Stimulated activated CD4-positive, alpha-beta T cell treated with anti-CD3 and anti-CD28 coated beads, Interleukin-4, amount 100 ng/mL, for 24 hours (primary cell): ENCODE data around the gene SAMD13.

ENCODE experiments used
- DNase-seq: peaks from one replicate; pipeline ENCODE4 v3.0.0-alpha.2; 2020

SAMD13 gene

GRCh38 chr1:84374991-84375696 is 73.6 kb downstream of the SAMD13 start:
- no peak for DNase-seq

- DNase-seq = no peak
Observed at GRCh38 chr1:84376000-84376910, 74.7 kb downstream of the SAMD13 start.

GRCh38 chr1:84377480-84378095 is 76.1 kb downstream of the SAMD13 start:
- DNase-seq = no peak

- DNase-seq = no peak
Observed at GRCh38 chr1:84379138-84379916, 77.8 kb downstream of the SAMD13 start.

- no peak for DNase-seq
Observed at GRCh38 chr1:84379917-84380180, 78.3 kb downstream of the SAMD13 start.

- no peak for DNase-seq
Observed at GRCh38 chr1:84382127-84382526, 80.6 kb downstream of the SAMD13 start.

GRCh38 chr1:84385347-84385746 is 83.8 kb downstream of the SAMD13 start:
- no peak for DNase-seq

- DNase-seq = no peak
Observed at GRCh38 chr1:84386716-84387479, 85.4 kb downstream of the SAMD13 start.

GRCh38 chr1:84387480-84388163 is 86.1 kb downstream of the SAMD13 start:
- no peak for DNase-seq

GRCh38 chr1:84390226-84390625 is 88.7 kb downstream of the SAMD13 start:
- no peak for DNase-seq

GRCh38 chr1:84398175-84399155 is 97.0 kb downstream of the SAMD13 start, which contains the start of gene DNASE2B:
Gene DNASE2B, plus strand, starts transcription at chr1:84398484. Its CDS starts 81 bp downstream, at chr1:84398565.
- DNase-seq = no peak
